Thyroid gland (tissue), 4 donors: ENCODE data around the gene DHRS11. TPM values are rescaled to one million over a fixed set of nuclear protein-coding genes. Genes with fewer than 3 reads are reported as not detected.

Experiments used
- DNase-seq, 2 donors: peaks; one replicate each; pipeline ENCODE4 v3.0.0-alpha.2; 2019
- H3K27ac ChIP-seq, 3 donors: fragments of 200-600 bp; sonication (generic); 1 replicate in 2 of 3; 2 replicates in 1 of 3; pipeline ENCODE4 v1.5.1; 2016 to 2019; ENCODE audit warnings: mild to moderate bottlenecking in 1 of 3, moderate library complexity in 1 of 3
- H3K27me3 ChIP-seq: fragments of 200-600 bp; sonication (generic); one replicate; pipeline ENCODE4 v1.5.1; 2019
- H3K36me3 ChIP-seq, 2 donors: fragments of 200-600 bp; sonication (generic); one replicate each; pipeline ENCODE4 v1.5.1; 2016 to 2019
- H3K4me1 ChIP-seq, 2 donors: fragments of 200-600 bp; sonication (generic); one replicate each; pipeline ENCODE4 v1.5.1; 2017 to 2019
- H3K4me3 ChIP-seq, 3 donors: fragments of 200-600 bp; sonication (generic); replicated peaks in 1 of 3; 1 replicate in 2 of 3; 2 replicates in 1 of 3; pipeline ENCODE4 v1.5.1; 2016; ENCODE audit warnings: mild to moderate bottlenecking in 1 of 3
- H3K9me3 ChIP-seq: fragments of 200-600 bp; sonication (generic); one replicate; pipeline ENCODE4 v1.5.1; 2017
- POLR2A ChIP-seq, 2 donors: fragments of 450-650 bp; IDR thresholded peaks; one replicate each; pipeline ENCODE4 v1.6.1; 2017; ENCODE audit warnings: antibody characterized with exemption in 2 of 2, mild to moderate bottlenecking in 2 of 2, moderate library complexity in 1 of 2
- WGBS, 2 donors: methylation state at CpG; one replicate each; pipeline ENCODE4 v1.1.5; 2017; 5-methylcytosine and 5-hydroxymethylcytosine counted together
- intact Hi-C: fragments of 100-400 bp; cut with DNase I; formaldehyde crosslinking; loops from one replicate; pipeline ENCODE4 v1.15.1; 2023
- total RNA-seq, 4 donors: library from RNA; depleted of rRNA; stranded (reverse); fragments of >200 nt; gene quantifications; one replicate each; pipeline ENCODE4 v1.2.3, GENCODE V29; 2016
- TF ChIP-seq, protein P1 (sequence below), 6 experiments: fragments of 200-600 bp in 3 of 6; fragments of 450-650 bp in 3 of 6; sonication (generic) in 3 of 6; IDR thresholded peaks; one replicate each; pipeline ENCODE4 v1.5.1; 2016 to 2019; ENCODE audit warnings: antibody characterized with exemption in 6 of 6, mild to moderate bottlenecking in 2 of 6, inconsistent platforms in 1 of 6, moderate library complexity in 1 of 6

Gene DHRS11
- total RNA-seq, 4 donors from 2014 or later, result 12.3 to 28.4 (median 21.4) TPM

DNA sequence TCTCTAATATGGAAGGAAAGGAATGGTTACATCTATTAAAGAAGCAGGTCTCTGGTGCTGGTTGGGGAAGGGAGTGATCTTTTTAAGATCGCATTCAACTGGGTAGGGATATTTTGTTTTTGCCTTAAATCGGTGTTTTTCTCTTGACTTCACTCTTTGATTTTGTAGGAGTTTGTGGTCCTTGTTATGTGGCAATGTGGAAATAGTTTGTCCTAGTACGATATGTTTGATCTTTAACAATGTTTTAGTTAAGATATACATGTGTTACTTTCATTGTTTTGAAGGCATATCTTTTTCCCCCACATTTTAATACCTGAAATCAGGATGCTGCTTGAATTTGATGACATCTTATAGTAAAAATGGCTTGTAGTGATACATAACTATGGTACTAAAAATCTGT is 38.2 kb upstream of the DHRS11 start:
- no peak for DNase-seq
- H3K4me3 ChIP-seq, result no peak overlapping the region
- H3K27ac ChIP-seq, result no peak overlapping the region
- intact Hi-C loops, result no loop called here
- H3K36me3 ChIP-seq, result peaks cover 14 to 25% of the 10 kb centered on the region in 2 donors
- WGBS, 2 donors, result 92 to 94% methylated on average over 3 of the region's 3 CpGs
- peaks cover 3 to 11% of the 10 kb centered on the region in 2 donors for H3K4me1 ChIP-seq
- no peak for TF ChIP-seq POLR2A (IDR thresholded peaks at IDR 0.05)
- H3K9me3 ChIP-seq, result no peaks in the 10 kb centered on the region
- H3K27me3 ChIP-seq, result no peaks in the 10 kb centered on the region

DNA sequence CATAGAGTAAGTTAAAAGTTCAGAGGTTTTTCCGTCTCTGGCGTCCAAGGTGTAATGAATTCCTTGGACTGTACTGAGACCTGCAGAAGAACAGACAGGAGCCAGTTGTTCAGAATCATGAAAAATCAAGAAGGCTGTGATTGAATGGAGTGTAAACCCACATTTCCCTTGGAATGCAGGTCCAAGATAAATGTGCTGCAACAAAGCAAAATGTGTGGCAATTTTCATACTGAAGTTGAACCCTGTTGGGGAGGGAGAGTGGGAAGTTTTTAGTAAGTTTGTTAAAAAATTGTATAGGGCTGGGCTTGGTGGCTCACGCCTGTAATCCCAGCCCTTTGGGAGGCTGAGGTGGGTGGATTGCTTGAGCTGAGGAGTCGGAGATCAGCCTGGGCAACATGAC is 25.6 kb upstream of the DHRS11 start:
- Histone ChIP-seq H3K27ac (no peak overlapping the region), H3K9me3 (no peaks in the 10 kb centered on the region), H3K4me1 (peaks cover 10 to 13% of the 10 kb centered on the region in 2 donors), H3K4me3 (no peak overlapping the region), H3K36me3 (peaks cover 27 to 37% of the 10 kb centered on the region in 2 donors), H3K27me3 (no peaks in the 10 kb centered on the region)
- no peak for DNase-seq
- intact Hi-C loops, result no loop called here
- TF ChIP-seq POLR2A (IDR thresholded peaks at IDR 0.05), result no peak
- TF ChIP-seq, protein P1, sequence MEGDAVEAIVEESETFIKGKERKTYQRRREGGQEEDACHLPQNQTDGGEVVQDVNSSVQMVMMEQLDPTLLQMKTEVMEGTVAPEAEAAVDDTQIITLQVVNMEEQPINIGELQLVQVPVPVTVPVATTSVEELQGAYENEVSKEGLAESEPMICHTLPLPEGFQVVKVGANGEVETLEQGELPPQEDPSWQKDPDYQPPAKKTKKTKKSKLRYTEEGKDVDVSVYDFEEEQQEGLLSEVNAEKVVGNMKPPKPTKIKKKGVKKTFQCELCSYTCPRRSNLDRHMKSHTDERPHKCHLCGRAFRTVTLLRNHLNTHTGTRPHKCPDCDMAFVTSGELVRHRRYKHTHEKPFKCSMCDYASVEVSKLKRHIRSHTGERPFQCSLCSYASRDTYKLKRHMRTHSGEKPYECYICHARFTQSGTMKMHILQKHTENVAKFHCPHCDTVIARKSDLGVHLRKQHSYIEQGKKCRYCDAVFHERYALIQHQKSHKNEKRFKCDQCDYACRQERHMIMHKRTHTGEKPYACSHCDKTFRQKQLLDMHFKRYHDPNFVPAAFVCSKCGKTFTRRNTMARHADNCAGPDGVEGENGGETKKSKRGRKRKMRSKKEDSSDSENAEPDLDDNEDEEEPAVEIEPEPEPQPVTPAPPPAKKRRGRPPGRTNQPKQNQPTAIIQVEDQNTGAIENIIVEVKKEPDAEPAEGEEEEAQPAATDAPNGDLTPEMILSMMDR (IDR thresholded peaks at IDR 0.05), result no peak
- WGBS, 2 donors, result 93 to 95% methylated on average over 4 of the region's 4 CpGs

DNA sequence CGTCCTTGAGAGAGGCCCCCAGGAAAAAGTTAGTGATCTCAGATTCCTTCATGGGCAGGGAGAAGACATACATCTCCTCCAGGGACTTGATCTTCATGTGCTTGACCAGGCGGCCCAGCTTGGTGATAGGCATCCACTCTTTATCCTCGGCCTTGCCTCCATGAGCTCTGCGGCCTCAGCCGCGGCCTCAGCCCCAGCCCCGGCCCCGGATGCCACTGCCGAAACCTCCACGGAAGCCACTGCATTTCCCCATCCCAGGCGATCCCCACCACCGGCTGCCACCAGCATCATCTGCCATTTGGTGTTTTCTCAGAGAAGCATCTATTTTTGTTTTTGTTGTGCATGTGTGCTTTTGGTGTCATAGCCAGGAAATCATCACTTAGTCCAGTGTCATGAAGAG is 16.7 kb upstream of the DHRS11 start:
- Histone ChIP-seq H3K27me3 (no peaks in the 10 kb centered on the region), H3K4me1 (no peaks in the 10 kb centered on the region), H3K9me3 (no peaks in the 10 kb centered on the region), H3K36me3 (peaks cover 23 to 28% of the 10 kb centered on the region in 2 donors), H3K4me3 (no peak overlapping the region), H3K27ac (no peak overlapping the region)
- TF ChIP-seq, protein P1 (IDR thresholded peaks at IDR 0.05), result no peak
- no peak for TF ChIP-seq POLR2A (IDR thresholded peaks at IDR 0.05)
- WGBS, 2 donors, result 96% methylated on average over 11 to 12 of the region's 12 CpGs
- intact Hi-C loops, result no loop called here
- DNase-seq, result no peak

DNA sequence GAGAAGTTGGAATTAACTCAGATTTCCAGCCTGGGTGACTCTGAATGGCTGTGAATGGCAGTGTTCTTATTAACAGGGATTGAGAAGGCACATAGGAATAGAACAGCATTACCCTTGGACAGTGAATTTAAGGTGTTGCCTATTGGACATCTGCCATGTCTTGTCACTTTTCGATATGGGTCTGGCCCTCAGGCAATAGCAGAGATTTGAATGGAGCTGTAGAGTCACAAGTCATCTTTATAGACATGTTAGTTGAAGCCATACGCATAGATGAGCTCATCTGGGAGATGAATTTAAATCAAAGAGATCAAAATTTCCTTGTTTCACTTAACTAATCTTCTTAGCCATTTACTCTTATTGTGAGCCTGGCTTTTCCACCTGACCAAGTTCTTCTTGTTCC is 14.9 kb upstream of the DHRS11 start:
- DNase-seq, result no peak
- 91 to 98% methylated on average over 2 of the region's 2 CpGs for WGBS, 2 donors
- Histone ChIP-seq H3K27me3 (no peaks in the 10 kb centered on the region), H3K36me3 (peaks cover 37 to 42% of the 10 kb centered on the region in 2 donors), H3K9me3 (no peaks in the 10 kb centered on the region), H3K4me3 (no peak overlapping the region), H3K4me1 (no peaks in the 10 kb centered on the region), H3K27ac (no peak overlapping the region)
- TF ChIP-seq POLR2A (IDR thresholded peaks at IDR 0.05), result no peak
- TF ChIP-seq, protein P1 (IDR thresholded peaks at IDR 0.05), result no peak
- intact Hi-C loops, result no loop called here

DNA sequence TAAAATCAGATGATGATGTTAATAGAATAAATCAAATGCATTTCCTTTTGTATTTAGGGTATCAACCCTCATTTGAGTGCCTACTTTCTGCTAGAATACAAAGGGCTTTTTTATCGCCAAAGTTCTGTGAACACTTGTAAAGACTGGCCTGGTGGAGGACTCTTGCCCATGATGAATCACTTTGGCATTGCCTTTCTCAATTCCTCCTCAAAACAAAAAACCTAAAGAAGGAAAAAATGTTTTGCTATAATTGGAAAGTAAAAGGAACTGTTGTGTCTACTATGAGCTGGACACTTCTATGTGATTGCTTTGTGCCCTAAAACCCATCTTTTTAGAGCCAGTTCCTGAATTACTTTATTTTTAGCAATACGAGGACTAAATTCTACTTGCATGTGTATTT is 13.0 kb upstream of the DHRS11 start:
- no peak for TF ChIP-seq POLR2A (IDR thresholded peaks at IDR 0.05)
- TF ChIP-seq, protein P1 (IDR thresholded peaks at IDR 0.05), result no peak
- Histone ChIP-seq H3K4me1 (no peaks in the 10 kb centered on the region), H3K9me3 (no peaks in the 10 kb centered on the region), H3K4me3 (no peak overlapping the region), H3K36me3 (peaks cover 38 to 56% of the 10 kb centered on the region in 2 donors), H3K27ac (no peak overlapping the region), H3K27me3 (no peaks in the 10 kb centered on the region)
- no peak for DNase-seq
- intact Hi-C loops, result no loop called here
- whole genome bisulfite sequencing, 2 donors, result 91 to 92% methylated on average over 2 of the region's 2 CpGs

DNA sequence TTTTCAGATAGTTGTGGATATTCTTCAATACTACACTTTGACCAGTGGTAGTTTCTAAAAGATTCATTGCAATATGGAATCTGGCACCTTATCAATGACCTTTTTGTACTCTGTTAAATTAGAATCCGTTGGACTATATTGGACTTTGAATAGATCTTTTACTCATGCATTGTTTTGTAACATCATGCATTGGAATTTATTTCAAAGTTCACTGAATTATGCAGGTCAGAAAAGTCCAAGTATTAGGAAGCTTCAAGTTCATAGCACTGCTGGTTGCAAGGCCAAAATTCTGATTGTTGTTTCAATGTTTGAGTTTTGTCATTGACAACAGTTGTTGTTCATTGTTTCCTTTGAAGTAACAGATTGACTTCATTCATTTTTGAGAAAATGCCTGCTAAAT is 7.9 kb upstream of the DHRS11 start:
- Histone ChIP-seq H3K9me3 (no peaks in the 10 kb centered on the region), H3K27ac (no peak overlapping the region), H3K4me3 (no peak overlapping the region), H3K36me3 (peaks cover 59 to 86% of the 10 kb centered on the region in 2 donors), H3K27me3 (no peaks in the 10 kb centered on the region), H3K4me1 (no peaks in the 10 kb centered on the region)
- intact Hi-C loops, result no loop called here
- 76 to 78% methylated on average over 1 of the region's 1 CpG for WGBS, 2 donors
- no peak for DNase-seq
- TF ChIP-seq, protein P1 (IDR thresholded peaks at IDR 0.05), result no peak
- no peak for TF ChIP-seq POLR2A (IDR thresholded peaks at IDR 0.05)
